GM12892 (cell line): ENCODE data around the gene FAM9C.
"Not testable (repeated sequence)": the region's sequence is repeated elsewhere in the genome, so short reads cannot be mapped to it uniquely, and the experiment has no call there.

ENCODE experiments used
- POLR2A ChIP-seq: IDR thresholded peaks from 2 replicates; pipeline ENCODE4 v1.6.1; 2011; ENCODE audit warnings: low read depth, low read length, control low read depth
- POLR2AphosphoS5 ChIP-seq: IDR thresholded peaks from 2 replicates; pipeline ENCODE4 v1.6.1; 2011; ENCODE audit warnings: low read depth, low read length, control low read depth
- TAF1 ChIP-seq: IDR thresholded peaks from 2 replicates; pipeline ENCODE4 v1.6.1; 2011; ENCODE audit warnings: low read depth, mild to moderate bottlenecking, control low read depth, low read length, borderline replicate concordance

DNA sequence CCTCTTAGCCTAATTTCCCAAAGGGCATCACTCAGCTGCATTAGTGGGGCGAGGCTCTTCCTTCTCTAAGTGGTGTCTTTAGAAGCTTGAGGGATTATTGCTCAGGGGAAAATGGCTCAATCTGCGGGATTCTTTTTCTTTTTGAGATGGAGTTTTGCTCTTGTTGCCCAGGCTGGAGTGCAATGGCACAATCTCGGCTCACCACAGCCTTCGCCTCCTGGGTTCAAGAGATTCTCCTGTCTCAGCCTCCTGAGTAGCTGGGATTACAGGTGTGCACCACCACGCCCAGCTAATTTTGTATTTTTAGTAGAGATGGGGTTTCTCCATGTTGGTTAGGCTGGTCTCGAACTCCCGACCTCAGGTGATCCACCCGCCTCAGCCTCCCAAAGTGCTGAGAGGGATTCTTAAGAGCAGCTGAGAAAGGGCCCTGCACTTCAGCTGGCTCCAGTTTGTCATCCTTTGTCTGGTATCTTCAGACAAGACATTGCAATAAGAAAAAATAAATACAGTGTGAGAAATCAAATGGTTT lies 42.4 kb upstream of the FAM9C start:
- TF ChIP-seq POLR2AphosphoS5, POLR2A, TAF1: not testable (repeated sequence)
